Ectodermal cell (in vitro differentiated cells): ENCODE results near the gene AHNAK.

Experiments
- H3K27ac ChIP-seq: 2 replicates; pipeline ENCODE4 v1.7.0; 2013; ENCODE audit warnings: mild to moderate bottlenecking, low read depth, low read length; ENCODE audit not compliant: insufficient read depth, poor library complexity, severe bottlenecking
- H3K27me3 ChIP-seq: 2 replicates; pipeline ENCODE4 v1.7.0; 2013; ENCODE audit warnings: mild to moderate bottlenecking, low read length; ENCODE audit not compliant: insufficient read depth, control insufficient read depth, poor library complexity, severe bottlenecking
- H3K36me3 ChIP-seq: one replicate; pipeline ENCODE4 v1.7.0; 2013; ENCODE audit warnings: low read length; ENCODE audit not compliant: control insufficient read depth, insufficient read depth
- H3K4me1 ChIP-seq: one replicate; pipeline ENCODE4 v1.7.0; 2013; ENCODE audit warnings: low read length; ENCODE audit not compliant: control insufficient read depth, insufficient read depth
- H3K4me3 ChIP-seq: 2 replicates; pipeline ENCODE4 v1.7.0; 2013; ENCODE audit warnings: low read depth, low read length, control low read depth; ENCODE audit not compliant: insufficient read depth
- H3K9me3 ChIP-seq: 2 replicates; pipeline ENCODE4 v1.7.0; 2013; ENCODE audit warnings: mild to moderate bottlenecking, low read length, moderate library complexity; ENCODE audit not compliant: control insufficient read depth
- WGBS, 2 experiments: methylation state at CpG; one replicate each; pipeline ENCODE4 v1.1.7; 2013; ENCODE audit warnings: missing lambda C conversion rate in 2 of 2; 5-methylcytosine and 5-hydroxymethylcytosine counted together

Gene AHNAK

DNA sequence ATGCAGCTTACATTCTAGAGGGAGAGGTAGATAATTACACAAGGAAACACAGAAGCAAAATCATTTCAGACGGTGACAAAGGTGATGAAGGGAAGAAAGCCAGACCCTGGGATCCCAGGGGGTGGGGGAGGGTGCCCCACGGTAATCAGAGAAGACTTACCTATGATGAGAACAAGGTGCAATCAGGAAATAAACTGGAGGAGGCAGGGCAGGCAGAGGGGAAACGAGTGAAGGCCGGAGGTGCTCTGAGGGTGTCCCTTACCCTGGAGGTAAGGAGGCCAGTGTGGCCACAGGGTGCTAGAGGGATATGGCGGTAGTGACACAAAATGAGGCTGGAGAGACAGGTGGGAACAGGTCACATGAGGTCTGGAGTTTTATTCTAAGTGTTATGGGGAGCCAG, 141.7 kb downstream of the AHNAK start:
- H3K9me3 ChIP-seq, result no peaks in the 10 kb centered on the region
- no peaks in the 10 kb centered on the region for H3K27me3 ChIP-seq
- H3K36me3 ChIP-seq, result no peaks in the 10 kb centered on the region
- 91 to 92% methylated on average over 5 of the region's 5 CpGs for WGBS, 2 experiments
- no peak overlapping the region for H3K27ac ChIP-seq
- peaks cover under 1% of the 10 kb centered on the region for H3K4me1 ChIP-seq
- no peak overlapping the region for H3K4me3 ChIP-seq

DNA sequence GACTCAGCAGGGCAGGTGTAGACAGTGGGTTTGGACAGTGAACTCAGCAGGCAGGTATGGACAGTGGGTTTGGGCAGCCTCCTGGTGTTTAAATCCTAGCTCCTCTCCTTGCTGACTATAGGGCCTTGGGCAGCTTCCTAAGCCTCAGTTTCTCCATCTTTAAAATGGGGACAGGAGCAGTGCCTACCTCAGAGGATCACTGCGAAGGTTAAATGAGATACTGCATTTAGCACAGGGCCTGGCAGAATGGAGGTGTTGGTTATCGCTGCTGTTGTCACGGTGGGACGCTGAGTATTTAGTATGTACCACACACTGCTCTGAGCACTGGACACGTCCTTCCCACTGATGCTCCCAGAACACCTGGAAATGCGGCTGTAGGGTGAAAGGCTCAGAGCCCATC, 142.2 kb downstream of the AHNAK start:
- no peaks in the 10 kb centered on the region for H3K9me3 ChIP-seq
- no peak overlapping the region for H3K27ac ChIP-seq
- no peak overlapping the region for H3K4me3 ChIP-seq
- H3K36me3 ChIP-seq, result no peaks in the 10 kb centered on the region
- WGBS, 2 experiments, result 95 to 98% methylated on average over 5 to 6 of the region's 6 CpGs
- H3K27me3 ChIP-seq, result no peaks in the 10 kb centered on the region
- peaks cover 5% of the 10 kb centered on the region for H3K4me1 ChIP-seq

DNA sequence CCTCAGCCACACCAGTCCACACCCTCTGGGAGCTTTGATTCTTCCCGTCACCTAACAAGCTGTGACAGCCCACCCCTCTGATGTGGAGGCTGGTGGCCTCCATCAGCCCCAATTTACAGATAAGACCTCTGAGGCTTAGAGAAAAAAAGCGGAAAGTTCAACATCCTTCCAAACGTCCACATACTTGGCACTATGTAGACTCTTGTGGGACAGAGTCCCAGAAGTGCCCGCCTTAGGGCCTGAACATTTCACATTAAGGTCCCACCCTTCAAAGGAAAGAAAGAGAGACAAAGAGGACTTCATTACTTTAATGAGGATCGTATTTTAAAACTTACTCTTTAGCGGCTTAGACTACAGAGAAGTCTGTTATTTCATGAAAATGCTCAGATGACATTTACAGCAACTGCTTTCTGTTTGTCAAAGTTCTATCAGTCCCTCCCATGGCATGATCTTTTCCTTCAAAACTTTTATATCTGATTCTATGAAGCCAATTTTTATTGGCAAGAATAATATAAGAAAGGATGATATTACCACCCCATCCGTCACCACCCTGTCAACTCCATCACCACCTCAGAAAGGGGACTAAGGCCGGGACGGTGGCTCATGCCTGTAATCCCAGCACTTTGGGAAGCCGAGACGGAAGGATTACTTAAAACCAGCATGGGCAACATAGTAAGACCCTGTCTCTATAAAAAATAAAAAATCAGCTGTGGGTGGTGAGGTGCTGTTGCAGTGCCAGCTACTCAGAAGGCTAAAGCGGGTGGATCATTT, 143.5 kb downstream of the AHNAK start:
- 89 to 93% methylated on average over 12 of the region's 12 CpGs for WGBS, 2 experiments
- H3K27ac ChIP-seq, result no peak overlapping the region
- H3K4me3 ChIP-seq, result no peak overlapping the region
- no peaks in the 10 kb centered on the region for H3K36me3 ChIP-seq
- H3K9me3 ChIP-seq, result no peaks in the 10 kb centered on the region
- H3K27me3 ChIP-seq, result no peaks in the 10 kb centered on the region
- peaks cover 18% of the 10 kb centered on the region for H3K4me1 ChIP-seq

DNA sequence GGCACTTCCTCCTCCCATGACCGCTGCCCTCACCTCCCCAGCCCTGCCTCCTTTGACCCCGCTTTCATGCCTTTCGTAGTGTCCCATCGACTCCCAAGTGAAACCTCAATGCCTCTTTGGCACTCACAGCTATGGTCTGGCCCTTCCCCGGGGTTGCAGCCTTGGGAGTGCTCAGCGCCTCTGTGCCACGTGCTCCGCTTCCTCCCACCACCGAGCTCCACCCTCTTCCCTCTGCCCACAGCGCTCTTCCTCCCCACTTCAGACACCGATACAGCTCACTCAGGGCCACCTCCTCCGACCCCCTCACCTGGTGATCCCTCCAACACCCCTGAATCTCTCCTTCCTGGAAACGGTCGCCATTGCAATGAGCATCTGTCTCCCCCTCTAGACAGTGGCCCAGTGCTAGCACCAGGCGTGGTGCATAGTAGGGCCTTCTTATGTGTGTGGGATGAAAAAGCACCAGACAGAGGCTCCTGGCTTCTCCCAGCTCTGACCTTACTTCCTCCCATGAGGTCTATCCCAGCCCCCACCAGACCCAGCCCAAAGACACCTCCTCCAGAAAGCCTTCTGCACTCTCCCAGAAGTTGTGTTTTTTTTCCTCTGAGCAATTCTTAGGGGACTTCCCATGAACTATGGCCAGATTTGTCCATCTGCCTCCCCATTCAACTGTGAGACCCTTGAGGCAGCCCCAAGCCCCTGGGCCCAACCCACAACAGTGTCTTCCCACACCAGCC, 144.2 kb downstream of the AHNAK start:
- no peak overlapping the region for H3K27ac ChIP-seq
- H3K4me3 ChIP-seq, result no peak overlapping the region
- H3K9me3 ChIP-seq, result no peaks in the 10 kb centered on the region
- no peaks in the 10 kb centered on the region for H3K36me3 ChIP-seq
- H3K27me3 ChIP-seq, result no peaks in the 10 kb centered on the region
- WGBS, 2 experiments, result 84 to 86% methylated on average over 15 of the region's 15 CpGs
- peaks cover 20% of the 10 kb centered on the region for H3K4me1 ChIP-seq

DNA sequence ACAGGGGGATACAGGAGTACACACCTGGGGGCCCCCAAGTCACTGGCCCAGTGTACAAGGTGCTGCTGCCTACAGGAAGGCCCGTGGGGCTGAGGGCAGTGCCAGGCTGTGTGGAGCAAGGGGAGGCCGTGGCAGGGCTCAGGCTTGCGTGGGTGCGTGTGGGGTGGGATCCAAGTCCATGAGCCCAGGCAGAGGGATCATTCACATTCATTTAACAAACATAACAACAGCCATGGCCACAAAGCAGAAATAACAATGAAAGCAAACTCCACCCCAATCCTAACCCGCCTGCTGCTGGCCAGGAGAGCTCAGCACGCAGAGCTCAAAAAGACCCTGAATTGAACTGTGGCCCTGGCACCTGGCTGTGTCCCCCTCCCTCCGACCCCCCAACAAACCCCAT, 144.8 kb downstream of the AHNAK start:
- H3K9me3 ChIP-seq, result no peaks in the 10 kb centered on the region
- H3K4me3 ChIP-seq, result no peak overlapping the region
- no peaks in the 10 kb centered on the region for H3K36me3 ChIP-seq
- H3K27ac ChIP-seq, result no peak overlapping the region
- H3K4me1 ChIP-seq, result peaks cover 20% of the 10 kb centered on the region
- H3K27me3 ChIP-seq, result no peaks in the 10 kb centered on the region
- 77 to 79% methylated on average over 7 of the region's 7 CpGs for WGBS, 2 experiments

DNA sequence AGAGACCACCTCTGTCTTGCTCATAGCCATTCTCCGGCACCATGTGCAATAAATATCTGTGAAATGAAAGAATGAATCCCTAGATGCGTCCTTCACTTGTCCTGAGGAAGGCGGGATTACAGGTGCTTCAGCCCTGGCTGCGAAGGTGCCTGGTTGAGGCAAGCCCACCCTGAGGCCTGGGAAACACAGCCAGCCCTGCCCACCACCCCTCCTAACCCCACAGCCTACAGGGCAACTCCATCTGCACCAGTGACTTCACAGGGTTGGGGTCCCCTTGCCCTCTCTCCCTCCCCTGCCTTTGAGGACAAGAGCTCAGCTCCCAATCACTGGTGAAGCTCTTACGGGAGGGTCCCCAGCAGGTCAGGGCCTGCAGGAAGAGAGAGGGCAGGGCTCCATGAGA, 145.2 kb downstream of the AHNAK start:
- WGBS, 2 experiments, result 91 to 96% methylated on average over 5 of the region's 5 CpGs
- H3K9me3 ChIP-seq, result no peaks in the 10 kb centered on the region
- no peaks in the 10 kb centered on the region for H3K27me3 ChIP-seq
- H3K4me3 ChIP-seq, result no peak overlapping the region
- no peak overlapping the region for H3K27ac ChIP-seq
- H3K36me3 ChIP-seq, result no peaks in the 10 kb centered on the region
- H3K4me1 ChIP-seq, result peaks cover 20% of the 10 kb centered on the region

DNA sequence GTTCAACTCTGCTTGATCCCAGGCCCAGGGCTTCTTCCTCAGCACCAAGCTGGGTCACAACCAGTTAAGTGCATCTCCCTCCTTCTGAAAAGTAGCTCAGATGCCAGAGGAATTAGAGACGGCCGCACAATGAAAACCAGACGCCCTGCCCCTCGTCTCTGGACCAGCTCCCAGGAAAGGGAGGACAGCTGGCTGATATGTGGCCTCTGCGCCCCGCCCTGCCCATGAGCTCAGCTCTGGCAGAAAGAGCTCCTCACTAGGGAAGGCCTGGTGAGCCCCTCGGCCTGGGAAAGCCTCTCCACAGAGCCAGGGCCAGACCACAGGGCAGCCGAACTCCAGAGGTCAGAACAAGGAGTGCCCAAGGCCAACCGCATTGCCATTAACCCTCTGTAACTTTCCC, 145.8 kb downstream of the AHNAK start:
- Histone ChIP-seq H3K4me3 (no peak overlapping the region), H3K36me3 (no peaks in the 10 kb centered on the region), H3K27ac (no peak overlapping the region), H3K9me3 (no peaks in the 10 kb centered on the region), H3K4me1 (peaks cover 20% of the 10 kb centered on the region), H3K27me3 (no peaks in the 10 kb centered on the region)
- WGBS, 2 experiments, result 87 to 90% methylated on average over 9 of the region's 9 CpGs

DNA sequence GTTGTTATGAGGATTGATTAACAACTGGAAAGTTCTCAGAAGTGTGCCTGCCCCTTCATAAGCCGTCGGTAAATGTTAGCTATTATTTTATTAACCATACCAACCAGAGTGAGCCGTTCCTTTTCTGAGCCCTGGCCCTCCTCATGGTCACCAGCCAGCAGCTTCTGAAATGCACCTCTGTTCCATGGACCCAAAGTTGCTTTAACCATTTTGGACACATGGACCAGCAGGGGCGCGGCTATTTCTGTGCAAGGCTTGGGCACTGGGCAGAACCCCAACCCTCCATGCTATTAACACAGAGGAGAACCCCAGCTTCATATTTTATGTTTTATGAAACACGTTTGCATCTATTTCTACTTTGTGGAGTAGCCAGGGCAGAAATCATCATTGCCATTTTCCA, 146.3 kb downstream of the AHNAK start:
- 93 to 97% methylated on average over 6 of the region's 6 CpGs for WGBS, 2 experiments
- no peaks in the 10 kb centered on the region for H3K9me3 ChIP-seq
- H3K36me3 ChIP-seq, result no peaks in the 10 kb centered on the region
- no peak overlapping the region for H3K4me3 ChIP-seq
- H3K27me3 ChIP-seq, result no peaks in the 10 kb centered on the region
- no peak overlapping the region for H3K27ac ChIP-seq
- peaks cover 22% of the 10 kb centered on the region for H3K4me1 ChIP-seq

DNA sequence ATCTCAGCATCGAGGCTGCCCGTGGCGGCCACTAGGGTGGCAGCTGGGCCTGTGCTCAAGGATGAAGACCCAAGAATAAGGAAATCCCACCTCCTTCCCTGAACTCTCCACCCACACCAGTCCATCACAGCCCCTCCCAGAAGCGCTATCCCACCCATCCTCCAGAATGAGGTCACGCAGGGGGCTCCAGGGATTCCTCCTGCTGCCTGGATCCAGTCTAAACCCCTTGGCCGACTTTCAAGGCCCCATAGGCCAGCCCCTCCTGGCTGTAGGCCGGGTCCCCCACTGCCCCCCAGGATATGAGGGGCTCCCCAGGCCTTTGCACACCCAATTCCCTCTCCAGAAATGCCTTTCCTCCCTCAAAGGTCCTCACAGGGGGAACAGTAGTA, 146.7 kb downstream of the AHNAK start:
- Histone ChIP-seq H3K27ac (no peak overlapping the region), H3K4me3 (no peak overlapping the region), H3K36me3 (no peaks in the 10 kb centered on the region), H3K4me1 (peaks cover 24% of the 10 kb centered on the region), H3K9me3 (no peaks in the 10 kb centered on the region), H3K27me3 (no peaks in the 10 kb centered on the region)
- WGBS, 2 experiments, result 75 to 78% methylated on average over 7 of the region's 7 CpGs

DNA sequence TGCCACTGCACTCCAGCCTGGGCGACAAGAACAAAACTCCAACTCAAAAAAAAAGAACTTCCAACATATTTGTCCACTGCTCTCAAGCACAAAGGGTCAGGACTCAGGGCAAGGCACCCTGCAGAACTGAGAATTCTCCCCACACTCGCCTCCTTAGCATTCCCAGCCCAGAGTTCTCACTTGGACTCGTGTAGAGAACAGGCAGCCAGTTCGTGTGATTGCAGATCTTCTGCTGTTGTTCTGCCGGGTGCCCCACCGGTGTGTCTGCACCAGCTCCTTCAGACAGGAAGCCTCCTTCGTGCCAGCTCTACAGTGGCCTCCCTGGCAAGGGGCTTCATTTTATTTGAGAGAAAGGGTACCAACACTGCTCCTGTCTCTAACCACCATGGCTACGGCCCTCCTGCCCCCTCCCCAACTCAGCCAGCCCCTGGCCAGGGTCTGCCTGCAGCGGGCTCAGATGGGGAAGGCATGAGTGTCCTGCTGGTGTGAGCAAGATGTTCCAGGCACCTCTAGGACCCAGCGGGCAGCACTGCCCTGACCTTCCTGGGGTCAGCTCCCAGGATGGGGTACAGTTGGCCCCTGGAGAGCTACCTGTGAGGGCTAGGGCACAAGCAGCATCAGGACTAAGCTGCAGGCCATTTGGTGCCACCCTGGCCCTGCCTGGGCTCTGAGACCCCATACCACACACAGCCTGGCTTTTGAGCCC, 147.3 kb downstream of the AHNAK start:
- no peaks in the 10 kb centered on the region for H3K36me3 ChIP-seq
- 82 to 84% methylated on average over 10 of the region's 10 CpGs for WGBS, 2 experiments
- no peaks in the 10 kb centered on the region for H3K27me3 ChIP-seq
- H3K9me3 ChIP-seq, result no peaks in the 10 kb centered on the region
- peaks cover 24% of the 10 kb centered on the region for H3K4me1 ChIP-seq
- H3K4me3 ChIP-seq, result no peak overlapping the region
- no peak overlapping the region for H3K27ac ChIP-seq
